GM12874 (cell line): ENCODE results near the gene RCOR1.

Experiments
- CTCF ChIP-seq: IDR thresholded peaks from 2 replicates; pipeline ENCODE4 v1.5.1; 2011; ENCODE audit warnings: low read depth, mild to moderate bottlenecking, control low read depth, low read length, moderate library complexity; ENCODE audit not compliant: insufficient read depth

The RCOR1 gene

GRCh38 chr14:102575160-102575845 is 17.1 kb upstream of the RCOR1 start:
- TF ChIP-seq CTCF: no peak

- TF ChIP-seq CTCF: no peak
Measured at GRCh38 chr14:102578821-102579220, 13.6 kb upstream of the RCOR1 start.

DNA sequence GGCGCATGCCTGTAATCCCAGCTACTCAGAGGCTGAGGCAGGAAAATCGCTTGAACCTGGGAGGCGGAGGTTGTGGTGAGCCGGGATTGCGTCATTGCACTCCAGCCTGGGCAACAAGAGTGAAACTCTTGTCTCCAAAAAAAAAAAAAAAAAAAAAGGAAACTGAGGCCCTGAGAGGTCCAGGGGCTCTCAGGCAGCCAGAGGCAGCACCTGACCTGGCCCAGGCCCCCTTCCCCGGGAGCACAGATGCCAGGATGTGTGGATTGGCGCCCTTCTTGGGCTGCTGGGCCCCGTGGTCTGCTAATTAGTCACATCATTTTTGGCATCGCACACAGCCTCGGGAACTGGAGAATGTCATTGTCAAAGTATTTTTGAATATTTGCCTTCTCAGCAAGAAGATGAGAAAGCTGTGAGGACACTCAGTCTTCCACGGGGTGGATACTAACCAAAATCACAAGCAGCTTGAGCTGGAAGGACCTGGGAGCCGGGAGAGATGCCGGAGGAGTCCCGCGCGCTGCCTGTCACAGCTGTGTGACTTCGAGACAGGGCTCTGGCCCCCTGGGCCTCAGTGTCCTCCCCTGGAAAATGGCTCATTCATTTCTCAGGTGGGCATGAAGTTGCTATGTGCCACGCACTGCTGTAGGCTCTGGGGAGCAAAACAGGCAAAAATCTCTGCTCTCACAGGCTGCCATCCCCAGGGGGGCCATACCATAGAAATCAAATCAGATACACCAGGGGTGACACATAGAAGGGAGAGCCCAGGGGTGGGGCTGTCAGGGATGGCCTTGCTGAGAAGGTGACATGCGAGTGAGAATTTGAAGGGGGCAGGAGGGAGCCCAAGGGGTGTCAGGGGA is 12.5 kb upstream of the RCOR1 start:
- TF ChIP-seq CTCF: no peak

DNA sequence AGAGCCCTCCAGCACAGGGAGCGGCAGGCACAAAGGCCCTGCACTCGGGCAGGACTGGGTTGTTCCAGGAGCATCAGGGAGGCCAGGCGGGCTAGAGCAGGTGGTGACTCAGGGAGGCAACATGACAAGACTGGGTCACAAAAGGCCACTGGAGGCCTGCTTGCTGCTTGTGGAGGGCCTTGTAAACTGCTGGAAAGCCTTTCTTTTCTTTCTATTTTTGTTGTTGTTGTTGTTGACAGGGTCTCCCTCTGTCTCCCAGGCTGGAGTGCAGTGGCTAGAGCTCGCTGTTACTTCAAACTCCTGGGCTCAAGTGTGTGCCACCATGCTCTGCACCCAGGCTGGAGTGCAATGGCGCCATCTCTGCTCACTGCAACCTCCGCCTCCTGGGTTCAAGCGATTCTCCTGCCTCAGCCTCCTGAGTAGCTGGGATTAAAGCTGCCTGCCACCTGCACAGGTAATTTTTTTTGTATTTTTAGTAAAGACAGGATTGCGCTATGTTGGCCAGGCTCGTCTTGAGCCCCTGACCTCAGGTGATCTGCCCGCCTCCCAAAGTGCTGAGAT is 11.8 kb upstream of the RCOR1 start:
- TF ChIP-seq CTCF: no peak

- no peak for TF ChIP-seq CTCF
Measured at GRCh38 chr14:102581193-102581592, 11.3 kb upstream of the RCOR1 start.

- TF ChIP-seq CTCF: no peak
Measured at GRCh38 chr14:102583726-102584125, 8.7 kb upstream of the RCOR1 start.
